Measurements from ENCODE around the gene SPATA1.

The SPATA1 gene

GRCh38 chr1:84508510-84508909 is 2.3 kb downstream of the SPATA1 start:
- no peak for DNase-seq (ENCODE audit: low read depth)

DNA sequence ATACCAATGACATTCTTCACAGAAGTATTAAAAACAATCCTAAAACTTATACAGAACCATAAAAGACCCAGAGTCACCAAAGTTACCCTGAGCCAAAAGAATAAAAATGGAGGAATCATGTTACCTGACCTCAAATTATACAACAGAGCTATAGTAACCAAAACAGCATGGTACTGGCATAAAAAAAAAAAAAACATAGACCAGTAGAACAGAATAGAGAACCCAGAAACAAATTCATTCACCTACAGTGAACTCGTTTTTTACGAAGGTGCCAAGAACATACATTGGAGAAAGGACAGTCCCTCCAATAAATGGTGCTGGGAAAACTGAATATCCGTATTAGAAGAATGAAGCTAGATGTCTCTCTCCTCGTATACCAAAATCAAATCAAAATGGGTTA is 2.8 kb downstream of the SPATA1 start:
- no peak for DNase-seq (ENCODE audit: low read depth)

GRCh38 chr1:84510165-84510564 is 4.0 kb downstream of the SPATA1 start:
- DNase-seq (ENCODE audit: low read depth), result no peak

- DNase-seq (ENCODE audit: low read depth), result no peak
Measured at GRCh38 chr1:84510668-84511067, 4.5 kb downstream of the SPATA1 start.

DNA sequence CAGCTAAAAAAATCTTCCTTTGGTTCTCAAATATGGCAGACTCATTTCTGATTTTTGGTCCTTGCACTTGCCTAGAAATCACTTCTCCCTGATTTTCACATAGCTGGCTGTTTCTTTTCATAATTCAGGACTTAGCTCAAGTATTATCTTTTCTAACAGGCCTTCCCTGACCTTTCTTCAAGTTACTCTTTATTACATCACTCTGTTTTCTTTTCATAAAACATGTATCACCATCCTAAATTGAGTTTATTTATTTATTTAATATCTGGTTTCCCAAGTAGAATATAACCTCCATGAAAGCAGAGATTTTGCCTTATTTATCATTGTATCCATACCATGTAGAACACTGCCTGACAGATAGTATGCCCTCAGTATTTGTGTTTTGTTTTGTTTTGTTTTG is 18.4 kb downstream of the SPATA1 start:
- DNase-seq (ENCODE audit: low read depth), result no peak

- DNase-seq (ENCODE audit: low read depth), result no peak
Measured at GRCh38 chr1:84525779-84526178, 19.6 kb downstream of the SPATA1 start.

DNA sequence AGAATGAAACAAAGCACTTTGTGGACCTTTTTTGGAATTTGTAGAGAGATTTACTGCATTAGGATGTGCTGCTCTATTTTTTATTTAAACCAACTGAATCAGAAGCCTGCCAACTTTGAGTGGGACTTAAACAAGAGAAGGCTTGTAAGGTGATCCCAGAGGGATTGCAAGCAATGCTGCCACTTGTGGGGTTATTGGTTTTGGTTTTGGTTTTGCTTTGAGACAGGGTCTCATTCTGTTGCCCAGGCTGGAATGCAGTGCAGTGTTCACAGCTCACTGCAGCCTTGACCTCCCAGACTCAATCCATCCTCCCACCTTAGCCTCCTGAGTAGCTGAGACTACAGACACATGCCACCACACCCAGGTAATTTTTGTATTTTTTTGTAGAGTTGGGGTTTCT is 32.4 kb downstream of the SPATA1 start:
- DNase-seq (ENCODE audit: low read depth), result no peak

DNA sequence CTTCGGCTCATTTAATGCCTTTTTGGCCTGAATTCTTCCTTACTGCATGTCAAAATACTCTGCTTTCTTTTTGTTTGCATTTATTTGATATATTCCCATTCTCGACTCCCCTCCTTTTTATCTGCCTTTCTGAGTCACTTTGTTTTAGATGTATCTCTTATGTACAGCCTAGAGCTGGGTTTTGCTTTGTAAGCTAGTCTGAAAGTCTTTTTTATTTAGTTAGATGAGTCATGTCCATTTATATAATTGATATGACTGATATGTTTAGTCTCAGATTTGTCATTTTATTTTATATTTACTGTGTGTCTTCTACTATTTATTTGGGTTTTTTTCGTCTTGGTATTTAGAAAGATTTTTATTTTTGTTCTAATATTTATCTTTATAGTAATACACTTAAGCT is 33.8 kb downstream of the SPATA1 start:
- DNase-seq (ENCODE audit: low read depth), result no peak

GRCh38 chr1:84540759-84541158 is 34.6 kb downstream of the SPATA1 start:
- DNase-seq (ENCODE audit: low read depth), result no peak

DNA sequence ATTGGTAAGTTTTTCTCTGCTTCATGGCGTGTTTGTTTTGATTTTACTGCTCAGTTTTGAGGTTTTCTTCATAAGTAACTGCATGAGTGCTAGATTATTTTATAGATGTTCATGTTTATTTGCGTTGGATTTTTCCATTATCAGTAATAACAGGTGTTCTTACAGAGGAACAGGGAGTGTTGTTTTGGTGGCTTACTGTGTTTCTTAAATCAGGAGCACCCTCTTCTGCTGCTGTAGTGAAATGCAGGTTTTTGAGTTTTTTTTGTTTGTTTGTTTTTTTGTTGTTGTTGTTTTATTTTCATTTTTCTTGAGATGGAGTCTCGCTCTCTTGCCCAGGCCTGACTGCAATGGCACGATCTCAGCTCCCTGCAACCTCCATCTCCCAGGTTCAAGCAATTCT is 35.5 kb downstream of the SPATA1 start:
- no peak for DNase-seq (ENCODE audit: low read depth)

- DNase-seq (ENCODE audit: low read depth), result no peak
Measured at GRCh38 chr1:84550826-84551225, 44.6 kb downstream of the SPATA1 start.

- DNase-seq (ENCODE audit: low read depth), result no peak
Measured at GRCh38 chr1:84569216-84569615, 63.0 kb downstream of the SPATA1 start.

GRCh38 chr1:84570436-84571149 is 64.4 kb downstream of the SPATA1 start:
- no peak for DNase-seq (ENCODE audit: low read depth)

DNA sequence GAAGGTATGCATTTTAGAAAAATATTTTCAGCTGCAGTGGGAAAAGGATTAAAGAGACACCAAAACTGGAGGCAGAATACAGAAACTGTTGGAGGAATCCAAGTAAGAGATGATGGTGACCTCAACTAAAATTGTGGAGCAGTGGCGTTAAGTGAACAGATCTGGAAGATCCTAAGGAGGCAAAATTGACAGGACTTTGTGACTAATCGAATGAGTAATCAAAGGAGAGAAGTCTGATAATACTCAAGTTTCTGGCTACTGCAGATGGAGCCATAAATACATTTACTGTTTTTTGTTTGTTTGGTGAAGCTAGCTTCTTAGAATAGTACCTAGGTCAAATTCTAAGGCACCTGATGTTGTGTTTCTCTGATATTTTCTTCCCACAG is 65.0 kb downstream of the SPATA1 start:
- DNase-seq (ENCODE audit: low read depth), result no peak

DNA sequence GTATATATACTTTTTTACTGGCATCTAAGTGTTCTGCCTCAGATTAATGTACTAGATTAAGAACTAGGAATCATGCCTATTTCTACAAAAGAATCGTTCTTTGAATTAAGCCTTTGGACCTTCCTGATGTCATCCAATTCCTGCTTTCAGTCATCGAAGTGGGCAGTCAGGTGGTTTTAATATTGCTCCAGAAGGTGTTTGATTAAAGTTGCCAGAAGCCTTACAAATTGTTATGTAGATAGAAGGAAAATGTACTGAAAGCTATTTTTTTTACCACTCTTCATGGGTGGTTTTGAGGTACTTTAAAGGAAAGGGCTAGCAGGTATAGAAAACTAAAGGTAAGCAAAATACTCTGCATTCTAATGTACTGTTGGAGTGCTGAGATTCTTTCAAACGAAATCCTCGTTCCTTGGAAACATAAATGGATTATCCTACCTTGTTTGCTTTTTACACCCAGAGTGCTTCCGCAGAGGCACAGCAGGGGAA is 67.3 kb downstream of the SPATA1 start:
- no peak for DNase-seq (ENCODE audit: low read depth)

DNA sequence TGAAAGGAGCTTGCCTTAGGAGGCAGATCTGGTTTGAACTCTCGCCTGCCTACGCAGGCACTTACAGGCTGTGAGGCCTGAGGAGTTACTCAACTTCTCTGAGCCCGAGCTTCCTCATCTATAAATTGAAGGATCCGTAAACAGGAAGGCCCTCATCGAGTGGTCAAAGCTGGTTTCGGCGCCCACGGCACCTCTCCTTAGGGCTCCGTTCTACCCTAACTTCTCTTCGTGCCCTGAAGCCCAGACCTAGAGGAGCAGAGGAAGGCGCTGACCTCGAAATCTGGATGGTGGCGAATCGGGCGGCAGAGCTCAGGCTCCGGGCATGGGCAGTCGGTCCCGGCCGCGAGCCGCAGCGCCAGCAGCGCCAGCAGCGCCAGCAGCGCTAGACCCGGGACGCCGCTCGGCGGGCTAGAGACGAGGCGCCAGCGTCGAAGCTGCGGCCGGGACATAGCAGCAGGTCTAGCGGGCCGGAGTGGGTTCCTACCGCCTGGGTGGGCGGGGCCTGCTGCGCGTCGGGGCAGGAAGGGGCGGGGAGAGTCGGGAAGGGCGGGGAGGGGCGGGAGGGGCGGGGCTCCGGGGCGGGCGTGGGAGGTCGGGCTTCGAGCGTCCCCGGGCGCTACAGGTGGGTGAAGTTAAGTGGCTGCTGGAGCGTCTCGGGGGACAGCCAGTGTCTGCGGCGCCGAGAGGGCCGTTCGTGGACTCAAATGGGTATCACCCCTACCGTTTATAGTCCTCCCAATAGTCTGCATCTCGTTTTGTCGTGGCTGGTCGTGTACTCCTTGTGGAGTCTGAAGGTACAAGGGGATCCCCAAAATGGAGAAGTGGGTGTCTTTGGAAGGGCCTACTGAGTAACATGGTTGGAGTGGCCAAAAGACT is 68.0 kb downstream of the SPATA1 start, which contains the start of gene CTBS:
CTBS (minus strand) TSS at position 474 of the 876 bp plus-strand sequence; CDS start at position 449, 25 bp downstream.
- DNase-seq (ENCODE audit: low read depth), result peak; percentile 79

GRCh38 chr1:84574936-84575335 is 68.8 kb downstream of the SPATA1 start:
- DNase-seq (ENCODE audit: low read depth), result no peak

- no peak for DNase-seq (ENCODE audit: low read depth)
Measured at GRCh38 chr1:84581648-84582047, 75.5 kb downstream of the SPATA1 start.

GRCh38 chr1:84582802-84583587 is 76.8 kb downstream of the SPATA1 start:
- DNase-seq (ENCODE audit: low read depth), result no peak

GRCh38 chr1:84583648-84584047 is 77.5 kb downstream of the SPATA1 start:
- DNase-seq (ENCODE audit: low read depth), result no peak

- DNase-seq (ENCODE audit: low read depth), result no peak
Measured at GRCh38 chr1:84584126-84584525, 77.9 kb downstream of the SPATA1 start.

DNA sequence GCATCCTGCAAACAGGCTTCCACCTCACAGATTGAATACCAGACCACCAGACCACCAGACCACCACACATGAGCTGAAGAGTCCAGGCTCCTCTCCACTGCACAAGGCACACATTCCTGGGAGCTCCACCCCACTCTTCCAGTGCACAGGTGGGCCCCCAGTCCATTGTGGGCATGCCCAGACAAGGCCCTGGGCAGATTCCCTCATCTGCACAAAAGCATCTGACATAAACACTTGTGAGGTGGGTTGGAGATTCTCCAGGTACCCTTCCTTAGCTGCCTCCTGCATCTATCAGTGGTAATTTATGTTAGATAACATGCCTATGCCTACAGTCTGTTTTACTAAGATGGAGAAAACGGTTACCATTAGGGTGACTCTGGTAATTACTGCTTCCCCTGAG is 79.6 kb downstream of the SPATA1 start:
- no peak for DNase-seq (ENCODE audit: low read depth)
